GM12878 (cell line): Measurements from ENCODE around the gene JDP2.

Source experiments
- CTCF ChIP-seq, 3 experiments: IDR thresholded peaks in 2 of 3; conservative IDR thresholded peaks in 1 of 3; 2 replicates each; pipeline ENCODE4 v1.5.1; 2011; ENCODE audit warnings: low read depth in 3 of 3, low read length in 3 of 3, mild to moderate bottlenecking in 3 of 3, control low read depth in 2 of 3, moderate library complexity in 2 of 3, inconsistent platforms in 1 of 3, mixed read lengths in 1 of 3; ENCODE audit not compliant: control insufficient read depth in 2 of 3, insufficient read depth in 1 of 3; ENCODE audit errors: extremely low read depth in 1 of 3
- EGR1 ChIP-seq, 2 experiments: IDR thresholded peaks; 1 replicate in 1 of 2; 2 replicates in 1 of 2; pipeline ENCODE4 v1.6.1; 2011 to 2012; ENCODE audit warnings: low read depth in 2 of 2, low read length in 2 of 2, borderline replicate concordance in 1 of 2, mild to moderate bottlenecking in 1 of 2, moderate library complexity in 1 of 2
- EZH2 ChIP-seq: IDR thresholded peaks from 2 replicates; pipeline ENCODE4 v1.6.1; 2012; ENCODE audit warnings: low read depth, mild to moderate bottlenecking, control low read depth, inconsistent platforms, low read length, borderline replicate concordance; ENCODE audit not compliant: control insufficient read depth
- POLR2A ChIP-seq: IDR thresholded peaks from 2 replicates; pipeline ENCODE4 v1.6.1; 2011; ENCODE audit warnings: low read depth, mild to moderate bottlenecking, low read length
- ZNF384 ChIP-seq: IDR thresholded peaks from 2 replicates; pipeline ENCODE4 v1.6.1; 2012; ENCODE audit warnings: low read depth, mild to moderate bottlenecking, low read length, improper control_type of control experiment, borderline replicate concordance
- TF ChIP-seq, protein P1 (sequence below): IDR thresholded peaks from 2 replicates; pipeline ENCODE4 v1.6.1; 2011; ENCODE audit warnings: borderline replicate concordance, low read depth, mild to moderate bottlenecking, moderate library complexity, low read length; ENCODE audit not compliant: insufficient read depth, poor library complexity, severe bottlenecking

DNA sequence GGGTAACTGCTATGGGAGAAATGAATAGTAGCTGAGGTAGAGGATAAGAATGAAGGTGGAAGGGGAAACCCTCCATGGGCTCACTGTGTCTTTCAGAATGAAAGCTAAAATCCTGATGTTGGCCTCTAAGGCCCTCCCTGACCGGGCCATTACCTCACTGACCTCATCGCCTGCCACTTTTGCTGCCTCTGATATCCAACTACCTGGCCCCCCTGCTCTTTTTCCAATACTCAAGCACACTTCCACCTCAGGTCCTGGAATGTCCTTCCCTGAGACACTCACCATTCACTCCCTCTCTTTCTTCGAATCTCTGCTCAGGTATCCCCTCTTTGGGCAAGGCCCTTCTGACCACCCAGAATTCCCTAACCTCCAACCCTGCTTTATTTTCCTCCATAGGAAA lies 93.0 kb downstream of the JDP2 start:
- TF ChIP-seq ZNF384, result no peak
- TF ChIP-seq POLR2A, result no peak
- TF ChIP-seq EGR1 (IDR thresholded peaks at IDR 0.05; ENCODE audit: borderline replicate concordance in 1 of 2, low read depth in 2 of 2, low read length in 2 of 2), result no peak
- no peak for TF ChIP-seq EZH2
- TF ChIP-seq, protein P1, sequence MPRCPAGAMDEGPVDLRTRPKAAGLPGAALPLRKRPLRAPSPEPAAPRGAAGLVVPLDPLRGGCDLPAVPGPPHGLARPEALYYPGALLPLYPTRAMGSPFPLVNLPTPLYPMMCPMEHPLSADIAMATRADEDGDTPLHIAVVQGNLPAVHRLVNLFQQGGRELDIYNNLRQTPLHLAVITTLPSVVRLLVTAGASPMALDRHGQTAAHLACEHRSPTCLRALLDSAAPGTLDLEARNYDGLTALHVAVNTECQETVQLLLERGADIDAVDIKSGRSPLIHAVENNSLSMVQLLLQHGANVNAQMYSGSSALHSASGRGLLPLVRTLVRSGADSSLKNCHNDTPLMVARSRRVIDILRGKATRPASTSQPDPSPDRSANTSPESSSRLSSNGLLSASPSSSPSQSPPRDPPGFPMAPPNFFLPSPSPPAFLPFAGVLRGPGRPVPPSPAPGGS, result no peak
- TF ChIP-seq CTCF (IDR thresholded peaks at IDR 0.05 in 2 of 3, conservative IDR thresholded peaks at IDR 0.05 in 1 of 3; ENCODE audit: control insufficient read depth in 2 of 3, extremely low read depth in 1 of 3, insufficient read depth in 1 of 3, low read depth in 3 of 3, low read length in 3 of 3), result no peak
